ENCODE results near the gene MFSD2A.
"Not testable (repeated sequence)": the region's sequence is repeated elsewhere in the genome, so short reads cannot be mapped to it uniquely, and the experiment has no call there.

MFSD2A gene

DNA sequence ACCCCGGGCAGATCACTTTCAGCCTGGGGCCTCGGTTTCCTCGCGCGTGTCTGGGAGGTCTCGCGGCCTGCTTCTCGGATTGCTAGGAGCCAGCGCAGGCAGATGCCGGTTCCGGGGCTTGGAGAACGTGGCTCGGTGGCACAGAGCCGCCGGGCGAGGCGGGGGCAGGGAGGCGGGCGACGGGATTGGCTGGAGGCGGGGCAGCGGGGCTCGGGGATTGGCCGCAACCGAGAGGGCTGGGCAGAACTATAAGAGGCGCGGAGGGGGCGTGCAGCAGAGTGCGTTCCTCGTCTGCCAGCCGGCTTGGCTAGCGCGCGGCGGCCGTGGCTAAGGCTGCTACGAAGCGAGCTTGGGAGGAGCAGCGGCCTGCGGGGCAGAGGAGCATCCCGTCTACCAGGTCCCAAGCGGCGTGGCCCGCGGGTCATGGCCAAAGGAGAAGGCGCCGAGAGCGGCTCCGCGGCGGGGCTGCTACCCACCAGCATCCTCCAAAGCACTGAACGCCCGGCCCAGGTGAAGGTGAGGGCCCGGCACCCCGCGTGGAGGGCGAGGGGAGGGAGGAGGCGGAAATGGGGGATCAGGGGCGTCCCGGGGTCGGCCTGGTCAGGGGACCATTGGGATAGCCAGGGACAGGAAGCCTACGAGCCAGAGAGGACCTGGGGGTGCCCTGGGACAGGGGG is at the start of gene MFSD2A:
TSS of gene MFSD2A (plus strand) at position 276 of the 677 bp plus-strand sequence. CDS start at position 424, 148 bp downstream.
- DNase-seq, result peak; percentile 90

GRCh38 chr1:39905172-39905571 is 49.8 kb upstream of the MFSD2A start:
- DNase-seq, result no peak

- peak; percentile 18 for DNase-seq
These were observed 47.2 kb upstream of the MFSD2A start for GRCh38 chr1:39907528-39908453.

- DNase-seq, result no peak
These were observed 46.4 kb upstream of the MFSD2A start for GRCh38 chr1:39908534-39908933.

DNA sequence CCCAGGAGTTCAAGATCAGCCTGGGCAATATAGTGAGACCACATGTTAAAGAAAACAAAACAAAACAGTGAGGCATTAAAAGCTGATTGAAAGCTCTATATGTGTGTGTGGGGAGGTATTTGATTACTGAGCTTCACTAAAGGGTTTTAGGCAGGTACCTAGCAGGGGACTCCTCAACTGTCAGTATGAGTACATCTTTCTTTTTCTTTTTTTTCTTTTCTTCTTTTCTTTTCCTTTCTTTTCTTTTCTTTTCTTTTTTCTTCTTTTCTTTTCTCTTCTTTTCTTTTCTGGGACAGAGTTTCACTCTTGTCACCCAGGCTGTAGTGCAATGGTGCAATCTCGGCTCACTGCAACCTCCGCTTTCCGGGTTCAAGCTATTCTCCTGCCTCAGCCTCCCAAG is 44.7 kb upstream of the MFSD2A start:
- DNase-seq, result no peak

GRCh38 chr1:39913136-39913535 is 41.8 kb upstream of the MFSD2A start:
- not testable (repeated sequence) for DNase-seq

GRCh38 chr1:39915499-39916129 is 39.3 kb upstream of the MFSD2A start:
- no peak for DNase-seq

DNA sequence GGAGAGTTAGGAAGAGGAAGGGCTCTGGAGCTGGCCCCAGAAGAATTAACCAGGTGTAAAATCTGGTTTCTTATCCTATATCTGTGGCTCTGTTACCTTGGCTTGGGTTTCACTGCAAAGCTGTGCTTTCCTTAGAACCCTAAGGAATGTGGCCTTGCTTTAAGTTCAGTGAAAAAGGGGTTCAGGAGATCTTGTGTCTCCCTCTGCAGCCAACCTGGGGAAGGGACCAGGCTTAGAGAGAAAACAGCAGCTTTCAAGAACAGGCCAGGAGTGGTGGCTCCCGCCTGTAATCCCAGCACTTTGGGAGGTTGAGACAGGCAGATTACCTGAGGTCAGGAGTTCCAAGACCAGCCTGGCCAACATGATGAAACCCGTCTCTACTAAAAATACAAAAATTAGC is 37.1 kb upstream of the MFSD2A start:
- no peak for DNase-seq

GRCh38 chr1:39919545-39919944 is 35.4 kb upstream of the MFSD2A start:
- peak; percentile 76 for DNase-seq

DNA sequence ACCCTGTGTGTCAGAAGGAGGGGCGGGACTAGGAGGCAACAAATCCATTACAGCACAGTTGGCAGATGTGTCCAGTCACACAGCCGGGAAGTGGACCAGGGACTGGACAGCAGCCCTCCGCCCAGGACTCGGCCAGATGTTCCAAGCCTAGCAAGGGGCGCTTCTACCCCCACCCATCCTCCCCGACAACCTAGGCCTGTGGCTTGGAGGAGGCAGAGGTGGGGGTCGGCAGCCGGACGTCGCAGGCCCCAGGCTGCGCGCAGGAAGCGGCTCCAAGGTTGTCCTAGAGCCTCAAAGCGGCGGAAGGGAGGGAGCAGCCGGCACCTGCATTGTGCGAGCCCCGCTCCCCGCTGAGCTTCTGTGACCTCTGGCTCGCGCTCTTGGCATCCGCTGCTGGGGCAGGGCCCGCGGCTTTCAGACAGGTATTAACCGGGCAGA is 32.7 kb upstream of the MFSD2A start:
- no peak for DNase-seq

GRCh38 chr1:39925721-39926342 is 29.1 kb upstream of the MFSD2A start:
- no peak for DNase-seq

GRCh38 chr1:39926343-39926793 is 28.6 kb upstream of the MFSD2A start:
- DNase-seq, result no peak

DNA sequence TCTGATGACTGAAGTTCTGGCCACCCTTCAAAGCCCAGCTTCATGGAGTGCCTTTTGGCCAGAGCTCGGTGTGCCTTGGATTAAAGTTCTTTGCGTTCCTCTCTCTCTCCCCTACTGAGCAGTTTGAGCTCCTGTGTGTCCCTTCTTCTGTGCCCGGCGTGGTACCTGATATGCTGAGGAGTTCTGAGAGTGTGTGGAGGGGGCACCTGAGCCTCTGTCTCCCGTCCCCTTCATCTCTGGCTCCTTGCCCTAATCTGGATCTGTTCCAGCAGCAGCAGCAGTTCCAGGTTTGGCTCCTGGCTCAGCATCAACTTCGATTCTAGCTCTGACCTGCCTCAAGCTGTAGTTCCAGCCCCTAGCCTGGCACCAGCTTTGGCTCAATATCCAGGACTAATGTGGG is 28.1 kb upstream of the MFSD2A start:
- no peak for DNase-seq

GRCh38 chr1:39927538-39927937 is 27.4 kb upstream of the MFSD2A start:
- no peak for DNase-seq

DNA sequence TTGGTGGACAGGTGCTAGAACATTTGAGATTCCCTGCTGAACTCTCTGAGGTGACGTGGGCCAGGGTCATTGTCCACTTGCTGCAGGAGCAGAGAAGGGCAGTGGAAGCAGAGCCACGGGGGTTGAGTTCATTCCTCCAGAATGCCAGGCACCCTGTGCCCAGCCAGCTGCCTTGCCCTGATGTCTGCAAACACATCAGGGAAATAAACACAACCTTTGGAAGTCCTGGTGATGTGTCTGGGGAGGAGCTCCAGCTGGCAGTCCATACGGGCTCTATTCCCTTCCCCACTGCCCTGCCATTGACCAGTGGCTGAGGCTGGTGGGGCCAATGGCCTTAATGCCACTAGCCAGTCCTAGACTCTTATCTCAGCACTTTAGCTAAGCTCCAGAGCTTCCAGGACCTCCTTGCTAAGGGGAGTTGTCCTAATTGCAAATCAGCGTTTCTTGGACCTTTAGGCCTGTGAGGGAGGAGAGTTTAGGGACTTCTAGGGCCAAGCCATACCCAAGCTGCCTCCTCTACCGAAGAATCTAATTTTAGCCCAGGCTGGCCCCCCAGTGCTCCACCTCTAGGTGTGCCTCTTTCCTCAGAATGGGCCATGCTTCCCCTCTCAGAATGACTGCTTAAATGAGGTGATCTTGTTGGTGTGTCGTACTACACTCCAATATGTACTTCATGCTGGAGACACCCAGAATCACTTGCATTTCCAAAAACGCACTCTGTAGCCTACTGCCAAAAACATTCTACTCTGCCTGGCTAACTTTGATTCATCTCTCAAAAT is 25.9 kb upstream of the MFSD2A start:
- DNase-seq, result no peak

DNA sequence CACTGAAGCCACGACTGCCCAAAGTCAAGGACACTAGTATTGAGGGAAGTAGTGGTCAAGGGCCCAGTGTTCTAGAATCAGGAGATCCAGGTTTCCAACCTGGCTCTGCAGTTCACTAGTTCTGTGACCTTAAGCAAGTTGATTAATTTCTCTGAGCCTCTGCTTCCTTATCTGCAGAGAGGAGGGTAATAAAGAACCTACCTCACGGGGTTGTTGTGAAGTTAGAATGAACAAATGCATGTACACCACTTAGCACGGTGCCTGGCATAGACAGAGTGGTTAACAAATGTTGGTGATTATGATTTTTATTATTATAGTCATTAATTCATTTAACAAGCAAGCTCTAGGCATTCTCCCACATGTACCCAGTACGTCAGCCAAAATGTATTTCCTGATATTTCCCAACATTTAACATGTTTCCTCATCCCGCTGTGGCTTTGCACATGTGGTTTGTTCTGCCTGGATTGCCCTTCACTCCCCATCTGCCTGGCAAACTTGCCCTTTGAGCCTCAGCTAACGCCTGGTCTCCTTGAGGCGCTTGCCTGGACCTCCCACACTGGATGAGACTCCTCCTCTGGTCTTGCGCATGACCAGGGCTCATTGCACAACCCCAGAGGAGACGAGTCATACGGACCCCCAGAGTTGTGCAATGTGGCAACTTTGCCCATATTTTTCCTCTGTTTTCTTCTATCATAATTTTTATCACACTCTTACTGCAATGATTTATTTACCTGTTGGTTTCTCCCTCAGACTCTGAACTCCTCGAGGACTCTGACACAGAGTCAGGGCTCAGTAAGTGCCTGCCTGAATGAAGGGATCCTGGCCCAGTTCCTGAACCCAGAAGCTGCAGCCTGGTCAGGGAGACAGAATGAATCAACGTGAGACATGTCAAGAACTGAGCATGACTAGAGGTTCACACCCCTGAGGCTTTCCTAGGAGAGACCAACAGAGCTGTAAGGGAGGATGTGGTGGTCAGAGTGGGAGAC is 20.7 kb upstream of the MFSD2A start:
- peak; percentile 11 for DNase-seq

DNA sequence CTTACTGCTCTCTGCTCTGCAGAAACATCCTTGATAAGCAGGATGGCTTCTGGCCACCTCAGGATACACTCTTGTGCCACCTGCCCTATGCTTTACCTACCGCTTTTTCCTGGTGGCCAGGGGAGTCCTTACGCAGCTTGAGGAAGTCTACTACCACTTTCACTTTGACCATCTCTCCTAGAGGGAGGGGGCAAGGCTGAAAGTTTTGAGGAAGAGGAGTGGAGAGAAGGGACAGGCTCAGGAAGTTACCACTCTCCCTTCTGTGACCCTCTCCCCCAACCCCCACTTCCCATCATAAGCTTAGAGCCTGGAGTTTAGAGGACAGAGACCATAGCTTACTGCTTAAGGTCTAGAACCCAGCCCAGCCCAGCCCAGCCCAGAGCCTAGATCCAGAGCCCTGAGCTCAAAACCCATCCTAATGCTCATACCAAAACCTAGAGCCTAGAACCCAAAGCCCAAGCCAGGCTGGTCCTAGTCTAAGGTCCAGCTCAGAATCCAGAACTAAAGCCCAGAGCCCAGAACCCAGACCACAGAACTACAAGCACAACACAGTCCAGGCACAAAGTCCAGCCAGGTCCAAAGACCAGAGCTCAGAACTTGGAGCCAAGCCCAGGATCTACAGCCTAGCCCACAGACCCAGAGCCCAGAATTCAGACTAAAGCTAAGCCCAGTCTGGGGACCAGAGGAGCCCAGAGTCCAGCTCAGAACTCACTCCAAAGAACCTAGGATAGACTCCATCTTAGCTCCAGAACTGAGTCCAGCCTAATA is 18.0 kb upstream of the MFSD2A start:
- no peak for DNase-seq

DNA sequence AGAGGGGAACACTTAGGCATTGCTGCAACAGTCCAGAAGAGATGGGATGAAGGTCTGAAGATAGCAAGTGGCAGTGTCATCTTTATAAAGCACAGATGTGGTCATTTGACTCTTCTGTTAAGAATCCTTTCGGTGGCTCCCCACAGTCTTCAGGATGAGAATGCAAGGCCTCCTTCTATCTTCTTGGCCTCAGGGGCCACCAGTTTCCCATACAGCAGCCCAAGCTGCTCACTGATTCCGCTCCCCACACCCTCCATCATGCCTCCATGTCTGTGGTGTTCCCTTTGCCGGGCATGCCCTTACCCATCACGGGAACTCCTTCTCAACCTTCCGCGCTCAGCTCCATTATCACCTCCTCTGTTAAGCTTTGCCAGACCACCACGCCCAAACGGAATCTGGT is 16.1 kb upstream of the MFSD2A start:
- no peak for DNase-seq

DNA sequence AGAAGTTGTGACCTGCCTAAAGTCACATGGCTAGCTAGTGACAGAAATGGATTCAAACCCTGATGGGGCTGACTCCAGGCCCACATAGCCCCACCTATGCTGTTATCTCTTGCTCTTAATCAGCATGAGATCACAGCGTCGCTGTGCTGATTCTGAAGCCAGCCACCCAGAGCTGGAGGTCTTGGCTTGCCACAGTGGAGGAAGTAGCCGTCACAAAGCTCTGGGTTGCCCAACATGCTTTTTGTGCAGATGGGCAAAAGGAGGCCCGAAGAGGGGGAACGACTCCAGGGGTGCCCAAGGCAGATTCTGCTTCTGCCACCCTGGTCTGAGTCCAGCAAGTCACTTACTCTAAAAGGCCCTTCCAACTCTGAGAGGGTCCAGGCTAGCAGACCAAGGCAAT is 14.7 kb upstream of the MFSD2A start:
- DNase-seq, result no peak
